ENCODE results near the gene CAPNS2.

The CAPNS2 gene

DNA sequence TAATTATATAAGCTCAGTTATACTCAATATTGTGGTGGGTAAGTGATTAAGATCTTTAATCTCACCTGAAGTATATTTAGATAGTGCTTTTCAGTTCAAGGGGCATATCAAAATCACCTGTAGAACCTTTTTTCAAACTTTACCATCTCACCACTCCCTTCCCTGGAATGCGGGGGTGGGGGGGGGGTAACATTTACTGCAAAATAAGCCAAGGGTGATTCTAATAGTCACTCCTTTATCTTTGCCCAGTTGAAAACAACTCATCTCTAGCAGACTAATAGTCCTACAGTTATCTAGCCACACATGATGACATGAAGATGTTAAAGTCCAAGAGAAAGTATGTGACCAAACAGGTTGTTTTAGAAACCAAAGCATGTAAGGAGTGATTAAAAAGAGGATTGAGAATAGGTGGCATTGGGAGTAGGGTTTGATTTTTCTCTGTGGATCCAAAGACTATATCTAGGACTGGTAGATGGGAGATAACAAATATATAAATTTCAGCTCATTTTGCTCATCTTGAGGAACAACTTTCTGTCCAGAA, 36.1 kb upstream of the CAPNS2 start:
- no peak overlapping the region for H2AFZ ChIP-seq
- no peaks in the 10 kb centered on the region for H3K4me1 ChIP-seq
- no peaks in the 10 kb centered on the region for H3K36me3 ChIP-seq (ENCODE audit: control insufficient read depth, insufficient read depth, low read length)
- no peaks in the 10 kb centered on the region for H3K9me3 ChIP-seq (ENCODE audit: control insufficient read depth, low read length)
- H3K4me3 ChIP-seq (ENCODE audit: low read depth, low read length) = no peak overlapping the region
- H3K27me3 ChIP-seq (ENCODE audit: control insufficient read depth, insufficient read depth, low read length) = no peaks in the 10 kb centered on the region
- no peak overlapping the region for H3K4me2 ChIP-seq (ENCODE audit: low read length)
- no peaks in the 10 kb centered on the region for H3K79me2 ChIP-seq
- TF ChIP-seq, protein P1, sequence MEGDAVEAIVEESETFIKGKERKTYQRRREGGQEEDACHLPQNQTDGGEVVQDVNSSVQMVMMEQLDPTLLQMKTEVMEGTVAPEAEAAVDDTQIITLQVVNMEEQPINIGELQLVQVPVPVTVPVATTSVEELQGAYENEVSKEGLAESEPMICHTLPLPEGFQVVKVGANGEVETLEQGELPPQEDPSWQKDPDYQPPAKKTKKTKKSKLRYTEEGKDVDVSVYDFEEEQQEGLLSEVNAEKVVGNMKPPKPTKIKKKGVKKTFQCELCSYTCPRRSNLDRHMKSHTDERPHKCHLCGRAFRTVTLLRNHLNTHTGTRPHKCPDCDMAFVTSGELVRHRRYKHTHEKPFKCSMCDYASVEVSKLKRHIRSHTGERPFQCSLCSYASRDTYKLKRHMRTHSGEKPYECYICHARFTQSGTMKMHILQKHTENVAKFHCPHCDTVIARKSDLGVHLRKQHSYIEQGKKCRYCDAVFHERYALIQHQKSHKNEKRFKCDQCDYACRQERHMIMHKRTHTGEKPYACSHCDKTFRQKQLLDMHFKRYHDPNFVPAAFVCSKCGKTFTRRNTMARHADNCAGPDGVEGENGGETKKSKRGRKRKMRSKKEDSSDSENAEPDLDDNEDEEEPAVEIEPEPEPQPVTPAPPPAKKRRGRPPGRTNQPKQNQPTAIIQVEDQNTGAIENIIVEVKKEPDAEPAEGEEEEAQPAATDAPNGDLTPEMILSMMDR (IDR thresholded peaks at IDR 0.05) = no peak
- H3K9ac ChIP-seq = no peak overlapping the region
- no peak overlapping the region for H3K27ac ChIP-seq

DNA sequence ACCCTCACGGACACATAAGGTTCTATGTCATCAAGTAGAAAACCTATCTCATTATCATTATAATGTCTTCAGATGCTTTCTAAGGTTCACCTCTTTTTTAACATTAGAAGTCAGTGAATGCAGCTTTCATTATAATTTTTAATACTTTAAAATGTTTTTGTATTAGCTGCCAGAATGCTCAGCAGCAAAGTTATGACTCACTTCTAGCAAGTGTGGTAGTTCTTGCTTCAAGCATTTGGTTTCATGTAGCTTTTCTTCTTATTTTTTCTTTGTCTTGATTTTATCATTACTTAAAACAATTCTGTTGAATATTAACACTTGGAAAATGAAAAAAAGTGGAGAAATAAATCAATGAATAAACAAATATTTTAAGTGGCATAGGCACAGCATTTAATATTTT, 34.3 kb upstream of the CAPNS2 start:
- Histone ChIP-seq H3K4me3 (ENCODE audit: low read depth, low read length) (no peak overlapping the region), H2AFZ (no peak overlapping the region), H3K9ac (no peak overlapping the region), H3K36me3 (ENCODE audit: control insufficient read depth, insufficient read depth, low read length) (no peaks in the 10 kb centered on the region), H3K27ac (no peak overlapping the region), H3K9me3 (ENCODE audit: control insufficient read depth, low read length) (no peaks in the 10 kb centered on the region), H3K27me3 (ENCODE audit: control insufficient read depth, insufficient read depth, low read length) (no peaks in the 10 kb centered on the region), H3K79me2 (no peaks in the 10 kb centered on the region), H3K4me1 (no peaks in the 10 kb centered on the region), H3K4me2 (ENCODE audit: low read length) (no peak overlapping the region)
- TF ChIP-seq, protein P1 (IDR thresholded peaks at IDR 0.05) = no peak

DNA sequence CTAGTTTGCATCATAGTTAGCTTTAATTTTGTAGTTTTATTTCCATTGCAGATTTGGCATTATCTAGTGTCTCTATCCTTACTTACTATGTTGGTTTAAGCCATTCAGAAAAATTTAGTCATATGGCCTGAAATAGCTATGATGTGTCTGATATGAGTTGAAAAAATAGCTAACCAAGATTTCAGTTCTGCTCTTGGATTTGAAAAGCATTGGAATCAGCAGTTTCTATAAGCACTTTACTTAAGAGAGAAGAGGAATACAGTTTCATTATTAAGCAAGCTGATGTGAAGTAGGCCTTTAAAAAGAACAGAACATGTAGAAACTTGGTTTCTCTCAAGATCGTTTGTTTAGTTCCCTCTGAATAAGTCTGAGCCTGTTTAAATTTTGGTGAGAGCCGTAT, 31.7 kb upstream of the CAPNS2 start:
- Histone ChIP-seq H3K27me3 (ENCODE audit: control insufficient read depth, insufficient read depth, low read length) (no peaks in the 10 kb centered on the region), H3K4me3 (ENCODE audit: low read depth, low read length) (no peak overlapping the region), H3K4me1 (no peaks in the 10 kb centered on the region), H3K36me3 (ENCODE audit: control insufficient read depth, insufficient read depth, low read length) (no peaks in the 10 kb centered on the region), H3K9me3 (ENCODE audit: control insufficient read depth, low read length) (no peaks in the 10 kb centered on the region), H2AFZ (no peak overlapping the region), H3K27ac (no peak overlapping the region), H3K9ac (no peak overlapping the region), H3K4me2 (ENCODE audit: low read length) (no peak overlapping the region), H3K79me2 (no peaks in the 10 kb centered on the region)
- TF ChIP-seq, protein P1 (IDR thresholded peaks at IDR 0.05) = no peak

DNA sequence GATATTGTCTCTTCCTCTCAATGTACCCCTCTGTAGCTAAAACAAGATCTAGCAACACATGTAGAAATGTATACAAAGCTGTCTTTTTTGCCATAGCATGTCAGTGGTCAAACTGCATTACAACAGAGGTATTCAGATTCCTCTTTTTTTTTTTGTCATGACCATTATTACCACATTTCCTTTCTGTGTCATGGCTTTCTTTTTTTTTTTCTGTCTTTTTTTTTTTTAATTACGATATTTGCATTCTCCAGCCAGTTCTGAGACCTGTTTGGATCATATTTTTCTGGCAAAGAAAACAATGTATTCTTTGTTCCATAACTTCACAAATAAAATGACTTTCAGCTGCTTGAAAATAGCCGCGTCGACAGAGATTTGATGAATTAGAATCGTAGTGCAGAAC, 27.4 kb upstream of the CAPNS2 start:
- Histone ChIP-seq H3K4me3 (ENCODE audit: low read depth, low read length) (no peak overlapping the region), H3K4me2 (ENCODE audit: low read length) (no peak overlapping the region), H3K79me2 (peaks cover 2% of the 10 kb centered on the region), H3K36me3 (ENCODE audit: control insufficient read depth, insufficient read depth, low read length) (no peaks in the 10 kb centered on the region), H2AFZ (no peak overlapping the region), H3K4me1 (no peaks in the 10 kb centered on the region), H3K9me3 (ENCODE audit: control insufficient read depth, low read length) (no peaks in the 10 kb centered on the region), H3K9ac (no peak overlapping the region), H3K27ac (no peak overlapping the region), H3K27me3 (ENCODE audit: control insufficient read depth, insufficient read depth, low read length) (no peaks in the 10 kb centered on the region)
- TF ChIP-seq, protein P1 (IDR thresholded peaks at IDR 0.05) = no peak

DNA sequence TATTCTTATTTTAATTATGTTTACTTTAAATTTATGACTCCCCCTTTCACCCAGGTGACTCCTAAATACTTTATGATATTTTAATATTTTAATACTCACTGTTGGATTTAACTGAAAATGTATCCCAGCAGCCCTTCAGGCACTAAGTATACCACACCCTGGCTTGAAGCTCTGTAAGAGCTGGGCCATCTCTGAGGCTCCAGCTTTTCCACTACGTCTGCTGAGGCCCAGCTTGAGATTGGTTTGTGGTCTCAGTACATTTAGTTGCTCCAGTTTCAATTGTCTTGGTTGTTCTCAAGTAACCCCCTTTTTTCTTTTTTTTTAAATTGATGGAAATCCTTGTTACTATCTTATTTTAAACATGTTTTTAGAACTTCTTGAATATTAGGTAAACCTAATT, 27.0 kb upstream of the CAPNS2 start:
- Histone ChIP-seq H3K4me2 (ENCODE audit: low read length) (no peak overlapping the region), H3K27ac (no peak overlapping the region)

More for the DNA sequence above, 27.0 kb upstream of the CAPNS2 start:
- Histone ChIP-seq H3K79me2 (peaks cover 2% of the 10 kb centered on the region), H3K4me3 (ENCODE audit: low read depth, low read length) (no peak overlapping the region), H3K9ac (no peak overlapping the region), H2AFZ (no peak overlapping the region), H3K36me3 (ENCODE audit: control insufficient read depth, insufficient read depth, low read length) (no peaks in the 10 kb centered on the region), H3K4me1 (no peaks in the 10 kb centered on the region), H3K9me3 (ENCODE audit: control insufficient read depth, low read length) (no peaks in the 10 kb centered on the region), H3K27me3 (ENCODE audit: control insufficient read depth, insufficient read depth, low read length) (no peaks in the 10 kb centered on the region)
- TF ChIP-seq, protein P1 (IDR thresholded peaks at IDR 0.05) = no peak

Data from parathyroid adenoma (tissue), 2 donors.